Liver (tissue), 9 donors: ENCODE data around the gene CFAP299. TPM values are rescaled to one million over a fixed set of nuclear protein-coding genes. Genes with fewer than 3 reads are reported as not detected.

ENCODE experiments used
- DNase-seq: peaks from one replicate; pipeline ENCODE4 v3.0.0-alpha.2; 2017; ENCODE audit warnings: low spot score
- H3K27ac ChIP-seq, 2 donors: one replicate each; pipeline ENCODE4 v1.7.0; 2013; ENCODE audit warnings: inconsistent platforms in 2 of 2, low read length in 2 of 2, control low read depth in 1 of 2, low read depth in 1 of 2, mild to moderate bottlenecking in 1 of 2
- H3K27me3 ChIP-seq, 4 donors: one replicate each; pipeline versions ENCODE4 v1.6.1 to v1.7.0; 2013; ENCODE audit warnings: low read length in 3 of 4, inconsistent platforms in 1 of 4, mild to moderate bottlenecking in 1 of 4, moderate library complexity in 1 of 4; ENCODE audit not compliant: control insufficient read depth in 4 of 4, insufficient read depth in 4 of 4
- H3K36me3 ChIP-seq, 4 donors: one replicate each; pipeline versions ENCODE4 v1.6.1 to v1.7.0; 2013; ENCODE audit warnings: low read length in 3 of 4, mild to moderate bottlenecking in 3 of 4, low read depth in 1 of 4, moderate library complexity in 1 of 4; ENCODE audit not compliant: control insufficient read depth in 4 of 4, insufficient read depth in 3 of 4
- H3K4me1 ChIP-seq, 4 donors: one replicate each; pipeline versions ENCODE4 v1.6.1 to v1.7.0; 2013; ENCODE audit warnings: low read length in 3 of 4, mild to moderate bottlenecking in 3 of 4, moderate library complexity in 1 of 4; ENCODE audit not compliant: control insufficient read depth in 4 of 4, insufficient read depth in 4 of 4
- H3K4me3 ChIP-seq, 3 donors: one replicate each; pipeline versions ENCODE4 v1.6.1 to v1.7.0; 2013; ENCODE audit warnings: low read length in 3 of 3, control low read depth in 1 of 3, low read depth in 1 of 3, mild to moderate bottlenecking in 1 of 3
- H3K9ac ChIP-seq, 2 donors: one replicate each; pipeline ENCODE4 v1.7.0; 2013; ENCODE audit warnings: low read length in 2 of 2, mild to moderate bottlenecking in 2 of 2, moderate library complexity in 2 of 2, control low read depth in 1 of 2, low read depth in 1 of 2
- H3K9me3 ChIP-seq, 4 donors: one replicate each; pipeline versions ENCODE4 v1.6.1 to v1.7.0; 2013; ENCODE audit warnings: low read length in 3 of 4; ENCODE audit not compliant: control insufficient read depth in 4 of 4
- CTCF ChIP-seq: fragments of 150-350 bp; IDR thresholded peaks from 2 replicates; pipeline ENCODE4 v1.5.1; 2017; ENCODE audit warnings: improper control_type of control experiment, low read depth, low read length; ENCODE audit not compliant: missing input control
- EGR1 ChIP-seq, 2 donors: IDR thresholded peaks; 2 replicates each; pipeline ENCODE4 v1.6.1; 2016 to 2018; ENCODE audit warnings: antibody characterized with exemption in 2 of 2, low read depth in 2 of 2
- FOXA1 ChIP-seq: IDR thresholded peaks from 2 replicates; pipeline ENCODE4 v1.6.1; 2016; ENCODE audit warnings: antibody characterized with exemption
- FOXA2 ChIP-seq: IDR thresholded peaks from 2 replicates; pipeline ENCODE4 v1.6.1; 2016; ENCODE audit warnings: antibody characterized with exemption
- GABPA ChIP-seq, 2 donors: IDR thresholded peaks in 1 of 2; conservative IDR thresholded peaks in 1 of 2; 2 replicates each; pipeline ENCODE4 v1.6.1; 2016; ENCODE audit warnings: antibody characterized with exemption in 2 of 2, mild to moderate bottlenecking in 1 of 2, moderate library complexity in 1 of 2
- HNF4A ChIP-seq, 2 donors: conservative IDR thresholded peaks; 2 replicates each; pipeline ENCODE4 v1.6.1; 2016; ENCODE audit warnings: antibody characterized with exemption in 2 of 2, mild to moderate bottlenecking in 2 of 2
- NR2F2 ChIP-seq: IDR thresholded peaks from 2 replicates; pipeline ENCODE4 v1.6.1; 2016; ENCODE audit warnings: antibody characterized with exemption
- RAD21 ChIP-seq, 2 donors: IDR thresholded peaks; 2 replicates each; pipeline ENCODE4 v1.6.1; 2016; ENCODE audit warnings: antibody characterized with exemption in 2 of 2, mild to moderate bottlenecking in 2 of 2
- REST ChIP-seq: IDR thresholded peaks from 2 replicates; pipeline ENCODE4 v1.6.1; 2016; ENCODE audit warnings: antibody characterized with exemption, mild to moderate bottlenecking
- RXRA ChIP-seq, 2 donors: IDR thresholded peaks; 2 replicates each; pipeline ENCODE4 v1.6.1; 2017 to 2018; ENCODE audit warnings: antibody characterized with exemption in 2 of 2, mild to moderate bottlenecking in 1 of 2
- TAF1 ChIP-seq: conservative IDR thresholded peaks from 2 replicates; pipeline ENCODE4 v1.6.1; 2016; ENCODE audit warnings: antibody characterized with exemption, mild to moderate bottlenecking
- ZBTB33 ChIP-seq: IDR thresholded peaks from 2 replicates; pipeline ENCODE4 v1.6.1; 2016; ENCODE audit warnings: antibody characterized with exemption
- WGBS: extraction: QIAGEN DNeasy Blood & Tissue Kit; methylation state at CpG from one replicate; pipeline ENCODE4 v1.1.7; 2013; 5-methylcytosine and 5-hydroxymethylcytosine counted together
- polyA plus RNA-seq, 2 donors: library from polyadenylated mRNA; stranded (reverse) in 1 of 2; unstranded in 1 of 2; fragments of 200-250 nt in 1 of 2; fragments of >200 nt in 1 of 2; fragmentation: Nextera tagmentation in 1 of 2; extraction: Ambion mirVana in 1 of 2; gene quantifications; one replicate each; pipeline versions ENCODE4 v1.2.1 to v1.2.3, GENCODE V29; 2013 to 2015
- total RNA-seq, 2 donors: library from RNA; depleted of rRNA; stranded (reverse); fragments of >200 nt; gene quantifications; one replicate each; pipeline ENCODE4 v1.2.3, GENCODE V29; 2014
- donor health status: healthy.
- donor health status: healthy.
- donor health status: healthy.
- donor health status: healthy.
- donor health status: healthy.

The CFAP299 gene
- total and polyA plus RNA-seq, 4 donors = not detected

- Histone ChIP-seq H3K27me3 (no peaks in the 10 kb centered on the region), H3K27ac (no peak overlapping the region), H3K9me3 (no peaks in the 10 kb centered on the region), H3K4me1 (no peaks in the 10 kb centered on the region), H3K4me3 (no peak overlapping the region), H3K9ac (no peak overlapping the region), H3K36me3 (no peaks in the 10 kb centered on the region)
- DNase-seq = no peak
- 60% methylated on average over 5 of the region's 5 CpGs for WGBS
- TF ChIP-seq HNF4A (conservative IDR thresholded peaks at IDR 0.05) = no peak
Measured at GRCh38 chr4:80897537-80898303, 562.2 kb downstream of the CFAP299 start.

GRCh38 chr4:80900908-80901307, 565.4 kb downstream of the CFAP299 start:
- Histone ChIP-seq H3K4me1 (no peaks in the 10 kb centered on the region), H3K9me3 (no peaks in the 10 kb centered on the region), H3K4me3 (no peak overlapping the region), H3K27ac (no peak overlapping the region), H3K36me3 (no peaks in the 10 kb centered on the region), H3K9ac (no peak overlapping the region), H3K27me3 (no peaks in the 10 kb centered on the region)
- TF ChIP-seq RXRA (IDR thresholded peaks at IDR 0.05) (no peak), FOXA2 (no peak), HNF4A (conservative IDR thresholded peaks at IDR 0.05) (no peak), REST (no peak), GABPA (IDR thresholded peaks at IDR 0.05 in 1 of 2, conservative IDR thresholded peaks at IDR 0.05 in 1 of 2) (no peak), TAF1 (no peak), ZBTB33 (no peak), NR2F2 (no peak), CTCF (no peak), RAD21 (IDR thresholded peaks at IDR 0.05) (no peak), FOXA1 (no peak), EGR1 (IDR thresholded peaks at IDR 0.05; ENCODE audit: low read depth in 2 of 2) (no peak)
- 61% methylated on average over 2 of the region's 2 CpGs for WGBS
- DNase-seq = no peak
